ENCODE data around the gene C1orf35. TPM values are rescaled to one million over a fixed set of nuclear protein-coding genes. Genes with fewer than 3 reads are reported as not detected.

The C1orf35 gene
- total RNA-seq, 1 donor from 2014 or later = 12.1 TPM

GRCh38 chr1:228109073-228109961, 6.2 kb upstream of the C1orf35 start, which contains the start of gene MRPL55:
TSS of gene MRPL55 (minus strand) at chr1:228109299. CDS start at chr1:228108260, 1,039 bp downstream.
- peak; percentile 99 for DNase-seq

- DNase-seq = no peak
Measured at GRCh38 chr1:228108742-228109072, 5.6 kb upstream of the C1orf35 start.

GRCh38 chr1:228108055-228108690, 5.0 kb upstream of the C1orf35 start:
- DNase-seq = no peak

GRCh38 chr1:228107636-228108035, 4.5 kb upstream of the C1orf35 start:
- no peak for DNase-seq

- no peak for DNase-seq
Measured at GRCh38 chr1:228106800-228107054, 3.6 kb upstream of the C1orf35 start.

- DNase-seq = no peak
Measured at GRCh38 chr1:228105996-228106799, 3.1 kb upstream of the C1orf35 start.

- no peak for DNase-seq
Measured at GRCh38 chr1:228105270-228105995, 2.3 kb upstream of the C1orf35 start.

GRCh38 chr1:228104526-228105269, 1.6 kb upstream of the C1orf35 start:
- no peak for DNase-seq

GRCh38 chr1:228101994-228102790, 933 bp downstream of the C1orf35 start:
- DNase-seq = peak; percentile 45

GRCh38 chr1:228101614-228101993, 1.5 kb downstream of the C1orf35 start:
- DNase-seq = no peak

GRCh38 chr1:228100822-228101613, 2.1 kb downstream of the C1orf35 start:
- no peak for DNase-seq

GRCh38 chr1:228099331-228099732, 3.8 kb downstream of the C1orf35 start:
- no peak for DNase-seq

GRCh38 chr1:228098323-228098931, 4.7 kb downstream of the C1orf35 start:
- DNase-seq = no peak

- no peak for DNase-seq
Measured at GRCh38 chr1:228097333-228098081, 5.6 kb downstream of the C1orf35 start.

GRCh38 chr1:228096416-228097332, 6.5 kb downstream of the C1orf35 start:
- DNase-seq = no peak

- no peak for DNase-seq
Measured at GRCh38 chr1:228095938-228096337, 7.2 kb downstream of the C1orf35 start.

GRCh38 chr1:228095161-228095560, 8.0 kb downstream of the C1orf35 start:
- peak; percentile 23 for DNase-seq

Measured in tongue (tissue), 2 donors.